Cortex of kidney (tissue), 1 donor: Measurements from ENCODE around the gene ERFE.

ENCODE experiments used
- DNase-seq: peaks from one replicate; lab custom pipeline; 2025; lab: John Stamatoyannopoulos, UW

The ERFE gene

DNA sequence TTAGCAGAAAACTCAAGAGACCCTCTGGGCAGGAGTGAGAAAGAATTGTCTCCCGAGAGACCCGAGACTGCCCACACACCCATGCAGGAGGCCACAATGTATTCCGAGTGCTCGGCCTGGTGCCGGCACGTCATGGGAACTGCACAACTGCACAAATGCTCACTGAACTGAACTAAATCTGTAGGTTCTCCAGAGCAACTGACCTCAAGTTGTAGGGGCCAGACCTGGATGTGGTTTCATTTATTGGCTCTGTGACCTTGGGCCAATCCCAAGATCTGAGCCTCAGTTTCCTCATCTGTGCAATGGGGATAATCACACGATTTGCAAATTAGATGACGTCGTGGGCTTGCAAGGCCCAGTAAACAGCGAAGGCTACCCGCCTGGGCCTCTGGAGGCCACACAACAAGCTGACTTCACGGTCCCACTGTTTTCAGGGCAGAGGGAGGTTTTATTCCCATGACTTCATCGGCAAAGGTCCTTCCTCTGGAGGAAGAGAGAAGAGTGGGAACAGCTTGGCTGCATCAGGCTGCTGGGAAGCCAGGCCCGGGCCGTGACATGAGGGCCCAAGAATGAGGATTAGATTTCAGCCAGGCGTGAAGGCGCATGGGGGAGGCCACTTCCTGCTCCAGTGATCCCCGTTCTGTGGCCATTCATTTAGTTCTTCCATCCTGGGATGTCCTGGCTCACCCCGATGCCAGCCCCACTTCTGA is 3.6 kb upstream of the ERFE start:
- no peak for DNase-seq

DNA sequence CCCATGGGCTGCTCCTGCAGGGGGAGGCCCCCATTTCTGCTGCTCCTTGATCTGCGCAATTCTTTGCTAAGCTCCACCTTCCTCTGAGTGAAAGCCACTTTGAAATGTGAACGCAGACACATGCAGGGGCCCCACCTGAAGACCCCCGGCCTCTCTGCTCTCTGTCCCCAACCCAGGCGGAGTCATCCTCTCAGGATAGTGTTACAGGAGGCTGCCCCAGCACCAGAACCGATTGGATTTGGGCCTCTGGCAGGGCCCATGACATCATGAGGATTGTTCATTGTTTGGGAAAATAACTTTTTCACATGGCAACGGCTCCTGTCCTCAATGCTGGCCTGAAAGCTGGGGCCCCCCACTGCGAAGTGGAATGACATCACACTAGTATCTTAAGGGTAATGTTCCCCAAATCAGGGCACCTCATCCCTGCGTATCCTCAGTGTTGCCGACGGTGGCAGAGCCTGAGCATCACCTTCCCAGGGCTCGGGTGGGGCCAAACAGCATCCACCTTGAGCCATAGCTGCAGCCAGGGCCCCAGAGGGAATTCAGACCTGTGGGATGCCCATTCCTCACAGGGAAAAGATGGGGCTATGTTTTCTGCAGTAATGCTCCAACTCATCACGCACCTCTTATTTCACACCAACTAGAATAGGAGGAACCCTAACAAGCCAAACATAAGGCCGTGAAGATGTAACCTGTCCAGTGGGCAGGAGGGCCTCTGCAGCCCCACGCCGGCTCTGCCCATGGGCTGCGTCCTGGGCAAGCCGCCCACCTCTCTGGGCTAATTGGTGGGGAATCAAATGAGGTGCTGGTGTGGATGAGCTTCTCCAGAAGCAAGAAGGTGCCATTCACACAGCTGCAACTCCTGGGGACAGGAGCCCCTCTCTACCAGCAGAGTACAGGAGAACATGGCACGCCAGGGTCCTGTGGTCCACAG is 2.7 kb upstream of the ERFE start:
- no peak for DNase-seq

DNA sequence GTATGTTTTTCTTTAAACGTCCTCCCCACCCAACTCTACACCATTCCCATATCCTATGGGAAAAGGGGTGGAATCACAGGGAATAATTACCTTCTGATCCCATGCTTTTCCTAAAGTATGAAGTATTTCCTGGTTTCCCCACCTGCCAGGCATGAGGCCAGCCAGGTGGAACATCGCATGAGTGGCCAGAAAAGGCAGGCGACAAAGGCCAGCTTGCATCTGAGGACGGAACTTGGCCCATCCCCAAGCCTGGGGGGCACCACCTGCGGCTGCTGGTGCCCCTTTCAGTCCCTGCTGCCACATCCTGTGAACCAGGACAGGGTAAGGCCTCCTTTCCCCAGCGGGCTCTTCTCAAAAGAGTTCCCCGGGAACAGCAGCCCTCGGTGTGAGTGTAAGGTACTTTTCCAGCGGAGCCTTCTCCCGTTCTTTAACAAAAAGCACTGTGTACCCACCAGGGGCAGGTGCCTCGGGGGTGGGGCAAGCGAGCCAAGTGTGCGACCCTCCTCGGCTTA is 1.2 kb upstream of the ERFE start:
- DNase-seq, result no peak

DNA sequence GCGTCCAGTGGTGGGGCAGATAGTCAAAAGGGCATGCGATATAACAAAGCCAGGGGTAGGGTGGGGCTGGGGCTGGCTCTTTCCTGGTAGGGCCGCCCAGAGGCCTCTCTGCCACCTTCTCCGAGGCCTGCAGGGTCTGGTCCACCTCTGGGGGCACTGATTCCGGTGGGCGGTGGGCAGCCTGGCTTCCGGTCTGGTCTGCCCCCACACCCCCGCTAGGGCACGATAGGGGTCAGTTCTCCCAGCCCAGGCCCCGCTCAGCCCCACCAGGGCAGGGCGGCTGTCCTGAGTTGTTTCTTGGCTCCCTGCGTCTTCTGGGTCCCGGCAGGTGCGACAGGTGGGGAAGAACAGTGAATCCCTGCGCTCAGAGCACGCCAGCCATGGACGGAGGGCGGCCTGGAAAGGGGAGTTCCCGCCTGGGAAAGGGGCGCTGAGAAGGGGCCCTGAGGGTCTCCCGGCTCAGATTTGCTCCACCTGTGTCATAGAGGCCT is 707 bp upstream of the ERFE start:
- DNase-seq, result no peak

DNA sequence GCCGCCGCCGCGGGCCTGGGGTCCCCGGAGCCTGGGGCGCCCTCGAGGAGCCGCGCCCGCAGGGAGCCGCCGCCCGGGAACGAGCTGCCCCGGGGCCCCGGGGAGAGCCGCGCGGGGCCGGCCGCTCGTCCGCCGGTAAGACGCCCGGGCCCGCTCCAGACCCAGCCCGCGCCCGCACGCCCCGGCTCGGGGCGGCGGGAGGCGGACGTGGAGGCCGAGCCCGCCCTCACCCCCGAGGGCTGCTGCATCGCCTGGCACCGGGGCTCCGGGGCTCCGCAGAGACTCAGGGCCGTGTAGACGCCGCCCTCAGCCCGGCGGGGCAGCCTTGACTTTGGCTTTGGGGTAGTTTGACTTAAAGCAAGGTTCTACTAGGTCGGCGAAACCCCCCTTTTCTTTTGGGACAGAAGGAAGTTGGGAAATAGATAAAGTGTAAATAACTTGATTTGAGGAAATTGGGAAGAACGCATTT is 335 bp downstream of the ERFE start:
- DNase-seq, result no peak

DNA sequence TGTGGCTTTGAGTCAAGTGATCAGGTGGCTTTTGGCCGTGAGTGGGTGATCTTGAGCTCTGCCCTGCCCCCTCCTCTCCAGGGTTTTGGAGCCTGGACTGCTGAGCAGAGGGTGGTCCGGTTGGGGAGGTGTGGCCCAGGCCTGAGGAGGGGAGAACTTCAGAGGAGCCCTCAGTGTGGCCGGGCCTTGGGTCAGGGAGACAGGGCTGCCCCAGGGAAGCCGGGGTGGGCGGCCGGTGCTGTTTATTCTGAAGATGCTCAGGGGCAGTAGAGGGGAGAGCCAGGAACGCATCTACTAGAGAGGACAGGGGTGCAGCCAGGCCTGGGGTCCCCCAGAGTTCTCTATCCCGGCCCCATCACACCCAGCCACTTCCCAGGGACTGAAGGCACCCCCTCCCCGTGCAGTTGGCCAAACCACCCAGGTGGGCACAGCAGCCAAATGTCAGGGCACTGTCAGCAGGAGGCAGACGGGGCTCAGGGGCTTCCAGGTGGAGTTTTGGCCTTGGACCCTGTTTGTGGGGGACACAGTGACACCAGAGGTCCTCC is 963 bp downstream of the ERFE start:
- no peak for DNase-seq

DNA sequence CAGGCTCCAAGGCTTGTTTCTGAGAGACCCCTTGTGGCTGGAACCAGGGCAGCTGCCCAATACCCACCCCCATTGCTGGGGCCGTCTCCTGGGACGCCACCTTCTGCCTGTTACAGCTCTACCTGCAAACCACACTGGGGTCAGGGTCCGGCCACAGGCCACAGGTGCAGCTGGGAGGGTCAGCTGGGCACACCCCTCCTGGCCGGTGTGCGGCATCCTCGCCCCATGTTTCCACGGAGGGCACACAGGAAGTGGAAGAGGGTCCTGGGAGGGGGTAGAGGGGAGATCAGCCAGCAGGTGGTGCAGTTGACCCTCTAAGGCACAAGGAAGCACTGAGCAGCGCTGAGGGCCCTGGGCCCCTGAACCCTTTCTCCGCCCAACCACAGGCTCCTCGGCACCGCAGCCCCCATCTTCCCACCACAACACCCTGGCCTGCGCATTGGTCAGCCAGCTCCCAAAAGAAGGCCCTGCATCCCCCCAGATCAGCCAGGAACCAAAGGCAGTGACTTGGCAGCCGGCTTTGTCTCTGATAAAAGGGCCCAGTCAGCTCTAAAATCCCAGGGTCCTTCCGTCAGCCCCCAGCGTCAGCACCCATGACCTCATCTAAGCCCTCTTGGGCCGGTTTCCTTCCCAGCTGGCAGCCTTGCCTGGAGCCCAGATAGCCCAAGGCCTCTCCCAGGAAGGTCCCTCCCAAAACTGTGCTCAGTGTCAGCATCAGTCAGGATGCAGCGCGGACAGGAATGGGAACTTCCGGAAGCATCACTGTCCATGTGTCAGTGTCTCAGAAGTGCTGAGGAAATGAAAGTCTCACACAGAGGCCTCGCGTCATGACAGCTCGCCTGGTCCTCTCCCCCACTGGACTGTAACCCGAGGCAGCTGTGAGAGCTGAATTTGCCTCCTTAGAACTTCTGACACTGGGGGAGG is 1.7 kb downstream of the ERFE start:
- no peak for DNase-seq

DNA sequence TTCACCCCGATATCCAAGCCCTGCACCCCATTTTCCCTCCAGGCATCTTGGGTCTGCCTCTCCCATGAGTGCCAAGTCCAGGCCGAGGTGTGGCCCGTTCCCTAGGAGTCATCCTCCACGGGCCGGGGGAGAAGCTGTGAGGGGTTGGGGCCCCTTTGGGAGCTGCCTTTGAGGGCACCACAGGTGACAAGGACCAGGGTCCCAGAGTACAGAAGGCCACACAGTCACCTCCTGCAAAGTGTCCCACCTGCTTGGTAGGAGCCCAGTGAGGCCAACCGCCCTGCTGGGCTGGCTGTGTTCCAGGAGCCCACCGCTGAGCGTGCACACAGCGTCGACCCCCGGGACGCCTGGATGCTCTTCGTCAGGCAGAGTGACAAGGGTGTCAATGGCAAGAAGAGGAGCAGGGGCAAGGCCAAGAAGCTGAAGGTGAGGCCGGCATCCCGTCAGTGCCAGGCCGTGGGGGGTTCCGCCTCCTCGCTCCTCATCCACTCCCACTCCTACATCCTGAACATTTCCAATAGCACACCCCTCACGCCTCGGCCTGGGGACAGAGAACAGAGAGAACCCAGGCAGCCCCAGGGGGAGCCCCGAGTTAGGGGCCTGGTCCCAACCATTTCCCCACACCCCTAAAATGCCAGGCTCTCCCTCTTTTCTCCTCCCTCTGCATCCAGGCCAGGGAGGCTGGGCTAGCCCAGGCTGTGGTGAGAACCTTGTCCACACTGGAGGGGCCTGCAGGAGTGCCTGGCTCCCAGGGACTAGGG is 2.7 kb downstream of the ERFE start:
- no peak for DNase-seq

DNA sequence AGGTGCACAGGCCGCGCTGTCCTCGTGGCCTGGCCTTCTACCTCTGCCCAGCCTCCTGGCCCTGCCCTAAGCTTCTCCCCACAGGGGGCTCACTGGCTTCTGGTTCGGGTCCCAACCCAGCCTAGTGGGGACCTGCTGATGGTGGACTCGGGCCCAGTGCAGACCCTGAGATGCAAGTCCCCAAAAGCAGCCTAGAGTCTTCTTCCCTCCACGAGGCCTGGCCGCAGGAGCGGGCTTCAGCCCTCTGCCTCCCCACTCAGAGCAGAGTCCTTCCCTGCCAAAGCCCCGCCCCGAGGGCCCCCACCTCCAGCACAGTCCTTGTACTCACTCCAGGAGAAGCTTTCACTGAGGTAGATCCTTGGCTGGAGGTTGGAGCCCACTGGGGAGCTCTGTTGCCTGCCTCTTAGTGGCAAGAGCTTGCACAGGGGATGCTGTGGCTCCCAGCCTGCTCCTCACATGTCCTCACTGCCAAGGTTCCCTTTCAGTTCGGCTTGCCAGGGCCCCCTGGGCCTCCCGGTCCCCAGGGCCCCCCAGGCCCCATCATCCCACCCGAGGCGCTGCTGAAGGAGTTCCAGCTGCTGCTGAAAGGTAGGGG is 3.6 kb downstream of the ERFE start:
- no peak for DNase-seq

DNA sequence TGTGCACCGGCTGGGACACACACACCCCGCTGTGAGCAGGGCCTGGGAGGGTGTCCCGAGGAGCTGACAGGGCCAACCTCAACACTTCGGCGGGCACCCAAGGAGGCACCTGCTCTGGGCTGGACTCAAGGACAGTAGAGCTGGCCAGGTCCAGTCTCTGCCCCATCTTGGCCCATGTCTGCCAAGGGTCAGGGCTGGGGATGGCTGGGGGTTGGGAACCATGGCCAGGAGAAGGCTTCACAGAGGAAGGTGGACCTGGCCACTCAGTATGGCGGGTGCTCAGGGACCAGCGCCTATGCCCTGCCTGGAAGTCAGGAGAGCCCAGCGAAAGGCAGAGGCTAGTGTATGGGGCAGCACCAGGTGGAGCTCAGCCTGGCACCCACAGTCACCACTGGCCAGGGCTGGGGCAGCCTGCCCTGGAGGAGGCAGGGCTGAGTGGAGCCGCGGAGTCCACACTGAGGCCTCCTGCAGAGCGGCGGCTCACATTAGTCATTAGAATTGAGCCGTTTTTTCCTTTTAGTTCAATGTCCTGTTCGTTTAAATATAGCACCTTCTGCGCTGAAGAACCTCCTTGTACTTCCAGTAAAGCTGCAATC is 4.2 kb downstream of the ERFE start:
- no peak for DNase-seq

DNA sequence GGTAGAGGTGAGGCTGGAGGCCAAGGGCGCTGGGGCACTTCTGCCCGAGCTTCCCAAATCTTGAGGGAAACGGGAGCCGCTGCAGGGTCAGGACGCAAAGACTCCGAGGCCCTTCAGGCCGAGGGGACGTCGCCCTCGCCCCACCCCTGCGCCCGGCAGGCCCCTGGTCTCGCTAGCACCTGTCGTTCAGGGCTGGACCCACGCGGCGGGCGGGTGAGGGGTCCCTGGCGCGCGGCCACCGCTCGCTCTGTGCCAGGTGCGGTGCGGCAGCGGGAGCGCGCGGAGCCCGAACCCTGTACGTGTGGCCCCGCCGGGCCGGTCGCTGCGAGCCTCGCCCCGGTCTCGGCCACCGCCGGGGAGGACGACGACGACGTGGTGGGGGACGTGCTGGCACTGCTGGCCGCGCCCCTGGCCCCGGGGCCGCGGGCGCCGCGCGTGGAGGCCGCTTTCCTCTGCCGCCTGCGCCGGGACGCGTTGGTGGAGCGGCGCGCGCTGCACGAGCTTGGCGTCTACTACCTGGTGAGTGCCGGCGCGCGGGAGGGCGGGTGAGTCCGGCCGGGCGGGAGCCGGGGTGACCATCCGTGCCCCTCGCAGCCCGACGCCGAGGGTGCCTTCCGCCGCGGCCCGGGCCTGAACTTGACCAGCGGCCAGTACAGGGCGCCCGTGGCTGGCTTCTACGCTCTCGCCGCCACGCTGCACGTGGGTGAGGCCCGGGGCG is 4.9 kb downstream of the ERFE start:
- DNase-seq, result no peak

DNA sequence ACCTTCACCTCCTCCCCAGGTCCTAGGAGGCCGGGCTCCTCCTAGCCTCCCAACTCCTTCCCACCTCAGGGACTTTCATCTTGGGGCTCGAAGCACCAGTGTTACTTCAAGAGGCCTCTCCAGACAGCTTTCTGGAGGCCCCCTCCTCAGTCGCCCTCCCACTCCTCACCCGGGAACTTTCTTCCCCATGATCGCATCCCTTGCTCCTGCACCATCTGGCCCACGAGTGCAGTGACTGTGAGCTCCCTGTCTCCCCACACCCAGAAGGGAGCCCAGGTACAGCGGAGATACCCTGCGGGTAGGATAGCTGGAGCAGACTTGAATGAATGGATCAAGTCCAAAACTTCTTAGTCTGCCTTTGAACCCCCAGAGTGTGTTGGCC is 6.1 kb downstream of the ERFE start:
- DNase-seq, result no peak

DNA sequence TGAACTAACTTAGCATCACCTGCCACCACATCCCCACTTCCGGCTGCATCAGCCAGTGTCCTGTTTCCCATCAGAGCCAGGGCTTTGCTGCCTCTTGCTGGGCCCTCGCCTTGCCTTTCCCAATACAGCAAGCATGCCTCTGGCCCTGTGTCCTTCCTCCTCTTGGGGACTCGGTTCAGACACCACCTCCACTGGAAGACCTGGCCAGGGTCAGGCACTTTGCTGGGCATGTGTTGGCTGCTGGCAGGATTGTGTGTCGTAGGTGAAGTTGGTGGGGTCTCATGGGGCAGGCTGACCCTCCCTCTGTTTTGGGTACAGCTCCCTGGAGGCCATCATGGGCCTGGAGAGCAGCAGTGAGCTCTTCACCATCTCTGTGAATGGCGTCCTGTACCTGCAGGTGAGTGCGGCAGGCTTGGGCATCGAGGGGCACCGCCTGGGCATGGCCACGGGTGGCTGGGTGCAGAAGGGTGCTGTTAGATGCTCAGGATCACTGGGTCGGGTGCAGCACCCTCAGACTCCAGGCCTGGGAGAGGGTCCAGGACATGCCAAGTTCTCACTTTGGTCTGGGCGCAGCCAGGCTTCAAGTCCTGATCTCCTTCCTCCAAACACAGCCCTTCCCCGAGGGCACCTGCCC is 6.6 kb downstream of the ERFE start:
- no peak for DNase-seq

DNA sequence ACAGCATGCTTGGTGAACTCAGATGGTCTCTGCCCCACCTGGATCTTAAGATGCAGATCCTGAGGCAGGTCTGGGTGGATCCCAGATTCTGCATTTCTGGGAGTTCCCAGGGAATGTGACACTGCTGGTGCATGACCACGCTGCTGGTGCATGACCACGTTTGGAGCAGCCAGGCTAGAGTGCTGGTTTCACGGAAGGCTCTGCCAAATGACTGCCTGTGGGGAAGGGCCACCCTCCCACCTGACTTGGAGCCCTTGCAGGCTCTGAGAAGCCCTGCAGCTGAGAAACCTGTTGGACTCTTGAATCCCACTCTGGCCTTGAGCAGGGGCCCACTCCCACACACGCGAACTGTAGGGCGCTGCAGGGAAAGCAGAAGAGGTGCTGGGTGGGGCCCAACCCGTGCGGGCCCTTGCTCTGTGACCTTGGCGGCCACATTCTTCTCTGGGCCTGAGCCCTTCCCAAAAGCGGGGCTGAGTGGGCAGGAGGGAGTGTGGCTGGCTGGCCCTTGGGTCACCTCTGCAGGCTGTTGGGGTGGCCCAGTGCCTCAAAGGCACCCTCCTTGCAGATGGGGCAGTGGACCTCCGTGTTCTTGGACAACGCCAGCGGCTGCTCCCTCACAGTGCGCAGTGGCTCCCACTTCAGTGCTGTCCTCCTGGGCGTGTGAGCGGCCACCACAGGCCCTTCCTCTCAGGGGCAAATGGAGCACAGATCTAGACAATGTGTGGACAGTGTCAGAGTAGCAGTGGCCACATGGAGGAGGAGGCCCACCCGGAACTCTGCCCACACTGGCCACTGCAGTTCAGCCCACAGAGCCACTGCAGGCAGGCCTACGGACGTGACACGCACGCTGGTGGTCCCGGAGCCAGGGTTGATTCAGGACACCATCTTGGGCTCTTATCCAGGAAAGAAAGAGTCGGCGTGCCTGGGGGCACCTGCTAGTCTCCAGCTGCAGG is 7.9 kb downstream of the ERFE start:
- DNase-seq, result no peak

DNA sequence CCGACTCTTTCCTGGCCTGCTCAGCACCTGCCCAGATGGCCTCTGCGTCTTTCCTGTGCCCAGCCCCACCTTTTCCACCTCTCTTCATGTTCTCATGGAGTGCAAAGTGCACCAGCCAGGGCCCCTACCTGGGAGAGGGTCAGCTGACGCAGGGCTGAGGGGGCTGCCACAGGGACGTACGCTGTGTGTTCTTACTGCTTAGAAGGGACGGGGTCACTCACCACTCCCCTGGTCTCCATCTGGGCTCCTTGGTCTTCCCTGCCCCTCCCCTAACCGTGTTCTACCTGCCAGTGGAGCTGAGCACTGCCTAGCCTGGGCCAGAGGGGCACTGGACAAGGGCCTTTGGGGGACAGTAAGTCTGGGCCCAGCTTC is 8.6 kb downstream of the ERFE start:
- no peak for DNase-seq

DNA sequence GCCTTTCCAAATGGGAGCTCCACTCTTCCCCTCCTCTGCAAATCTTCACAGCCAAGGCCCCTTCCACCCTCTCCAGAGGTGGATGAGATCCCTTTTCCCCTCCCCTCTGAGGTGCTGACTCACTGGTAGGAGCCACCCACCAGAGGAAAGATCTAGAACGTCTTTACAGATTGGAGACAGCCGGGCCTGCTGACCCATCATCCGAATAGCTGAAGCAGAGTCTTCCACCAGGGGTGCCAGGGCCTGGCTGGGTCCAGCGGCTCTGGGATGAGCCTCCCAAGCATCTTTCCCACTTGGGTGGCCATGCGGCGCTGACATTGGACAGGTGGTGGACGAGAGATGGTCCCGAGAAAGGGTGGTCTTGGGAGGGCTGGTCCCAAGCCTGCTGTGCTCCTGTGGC is 9.0 kb downstream of the ERFE start:
- no peak for DNase-seq

DNA sequence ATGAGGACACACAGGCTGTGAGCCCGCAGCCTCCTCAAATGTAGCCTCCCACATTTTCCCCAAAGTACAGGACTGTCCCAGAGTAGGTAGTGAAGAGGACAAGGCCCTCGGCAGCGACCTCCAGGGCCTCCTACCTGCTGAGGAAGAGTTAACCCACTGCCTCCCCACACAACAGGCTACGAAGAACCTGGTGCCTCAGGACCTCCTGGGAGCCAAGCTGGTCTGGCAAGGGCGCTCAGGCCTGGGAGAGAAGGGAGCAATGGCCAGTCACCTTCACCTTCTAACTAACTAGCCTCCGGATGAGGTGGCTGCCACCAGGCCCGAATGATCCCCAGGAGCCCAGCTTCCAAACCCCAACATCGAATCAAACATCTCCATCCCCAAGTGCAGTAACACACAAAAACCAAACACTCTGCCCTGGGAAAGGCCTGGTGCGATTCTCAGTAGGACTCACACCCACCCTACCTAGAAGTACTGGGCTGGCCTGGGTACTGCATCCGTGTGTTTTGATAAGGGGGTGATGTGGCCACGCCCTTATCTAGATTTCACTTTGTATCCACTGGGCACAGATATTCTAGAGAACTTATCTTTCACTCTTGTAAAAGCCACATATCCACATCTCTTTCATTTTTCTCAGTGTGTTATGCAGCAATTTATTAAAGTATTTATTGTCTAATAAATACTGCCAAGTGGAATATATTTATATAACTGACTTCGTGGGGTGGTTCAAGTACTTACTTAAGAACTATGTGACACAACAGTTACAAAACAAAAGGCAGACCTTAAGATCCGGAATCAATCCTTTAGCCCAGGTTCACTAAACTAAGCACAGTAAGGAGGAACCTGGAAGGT is 9.7 kb downstream of the ERFE start:
- DNase-seq, result no peak
